ENCODE results near the gene TRIM5.

DNA sequence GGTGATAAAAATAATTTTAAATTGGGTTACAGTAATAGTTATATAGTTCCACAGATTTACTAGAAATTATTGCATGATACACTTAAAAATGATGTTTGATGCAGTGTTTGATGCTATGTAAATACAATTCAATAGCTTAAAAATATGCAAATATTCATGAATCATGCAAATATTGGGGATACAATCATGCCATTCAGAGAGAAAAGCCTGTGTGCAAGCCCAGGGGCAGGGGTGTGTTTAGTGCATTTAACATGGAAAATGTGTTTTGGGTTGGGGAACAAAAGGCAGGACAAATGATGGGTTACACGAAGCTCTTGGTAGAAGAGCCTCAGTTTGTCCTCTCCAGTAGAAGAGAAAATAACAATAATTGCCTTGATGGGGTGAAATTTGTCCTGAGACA lies 10.7 kb upstream of the TRIM5 start:
- TF ChIP-seq, protein P1, sequence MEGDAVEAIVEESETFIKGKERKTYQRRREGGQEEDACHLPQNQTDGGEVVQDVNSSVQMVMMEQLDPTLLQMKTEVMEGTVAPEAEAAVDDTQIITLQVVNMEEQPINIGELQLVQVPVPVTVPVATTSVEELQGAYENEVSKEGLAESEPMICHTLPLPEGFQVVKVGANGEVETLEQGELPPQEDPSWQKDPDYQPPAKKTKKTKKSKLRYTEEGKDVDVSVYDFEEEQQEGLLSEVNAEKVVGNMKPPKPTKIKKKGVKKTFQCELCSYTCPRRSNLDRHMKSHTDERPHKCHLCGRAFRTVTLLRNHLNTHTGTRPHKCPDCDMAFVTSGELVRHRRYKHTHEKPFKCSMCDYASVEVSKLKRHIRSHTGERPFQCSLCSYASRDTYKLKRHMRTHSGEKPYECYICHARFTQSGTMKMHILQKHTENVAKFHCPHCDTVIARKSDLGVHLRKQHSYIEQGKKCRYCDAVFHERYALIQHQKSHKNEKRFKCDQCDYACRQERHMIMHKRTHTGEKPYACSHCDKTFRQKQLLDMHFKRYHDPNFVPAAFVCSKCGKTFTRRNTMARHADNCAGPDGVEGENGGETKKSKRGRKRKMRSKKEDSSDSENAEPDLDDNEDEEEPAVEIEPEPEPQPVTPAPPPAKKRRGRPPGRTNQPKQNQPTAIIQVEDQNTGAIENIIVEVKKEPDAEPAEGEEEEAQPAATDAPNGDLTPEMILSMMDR (IDR thresholded peaks at IDR 0.05) = no peak
- TF ChIP-seq POLR2A (IDR thresholded peaks at IDR 0.05) = no peak

Data from esophagus squamous epithelium (tissue), 4 donors.